CMK (cell line): Measurements from ENCODE around the gene CMSS1.

ENCODE experiments used
- DNase-seq: peaks from one replicate; pipeline ENCODE4 v3.0.0-alpha.2; 2010; ENCODE audit warnings: low read depth

The CMSS1 gene

GRCh38 chr3:99875581-99875928 is 57.9 kb downstream of the CMSS1 start:
- no peak for DNase-seq

DNA sequence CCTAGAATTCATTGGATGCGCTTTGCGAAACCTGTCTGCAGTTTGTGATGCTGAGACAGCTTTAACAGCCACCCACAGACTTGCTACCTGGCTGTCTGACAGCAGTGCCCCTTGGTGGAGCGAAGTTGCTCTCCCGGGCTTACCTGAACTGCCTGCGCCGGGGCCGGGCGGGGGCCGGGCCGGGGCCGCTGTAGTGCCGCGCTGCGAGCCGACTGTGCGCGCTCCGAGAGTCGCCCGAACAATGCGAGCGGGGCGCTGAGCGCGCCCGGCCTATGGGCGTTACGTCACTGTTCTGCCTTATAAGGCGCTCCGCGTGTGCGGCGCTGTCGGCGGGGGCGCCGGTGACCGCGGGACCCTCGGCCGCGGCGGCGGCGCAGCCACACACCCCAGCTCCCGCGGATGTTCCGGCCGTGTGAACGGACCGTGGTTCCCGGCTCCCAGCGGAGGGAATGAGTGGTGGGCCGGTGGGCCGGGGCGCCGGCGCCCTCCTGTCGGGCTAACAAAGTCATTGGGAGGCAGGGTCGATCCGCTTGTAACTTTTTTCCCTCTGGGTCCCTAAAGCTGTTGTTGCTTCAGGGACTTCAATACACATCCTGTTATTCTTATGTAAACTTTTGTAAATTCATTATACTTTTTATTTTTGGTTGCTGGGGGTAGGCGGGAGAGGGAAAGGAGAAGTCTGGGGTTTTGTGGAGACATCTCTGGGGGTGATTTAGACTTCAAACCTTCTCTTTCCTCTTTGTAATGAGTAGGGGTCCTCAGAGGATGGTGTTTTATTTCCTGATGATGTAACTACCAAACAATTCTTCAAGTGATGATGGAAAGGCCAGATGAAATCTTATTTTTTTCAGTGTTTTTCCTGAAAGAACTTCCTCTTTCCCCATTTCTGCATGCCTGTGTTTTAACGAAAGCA is 58.5 kb downstream of the CMSS1 start:
- DNase-seq = no peak

GRCh38 chr3:99877031-99877579 is 59.4 kb downstream of the CMSS1 start:
- DNase-seq = no peak

DNA sequence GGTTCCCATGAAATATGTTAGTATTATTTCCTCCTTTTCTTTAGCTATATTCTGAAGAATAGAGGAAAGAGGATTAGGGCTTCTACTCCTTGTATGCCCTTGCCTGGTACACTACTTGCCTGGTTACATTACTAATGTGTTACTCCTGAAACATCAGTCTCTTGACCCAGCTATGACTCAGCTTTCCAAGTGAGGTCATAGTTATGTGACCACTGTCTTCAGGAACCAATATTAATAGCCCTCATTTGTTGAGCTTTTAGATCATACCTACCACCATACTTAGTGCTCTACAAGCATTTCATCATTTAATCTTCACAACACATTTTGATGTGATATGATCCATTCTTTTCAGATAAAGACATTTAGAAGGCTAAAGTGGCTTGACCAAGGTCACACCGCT is 60.3 kb downstream of the CMSS1 start:
- DNase-seq = no peak

- DNase-seq = no peak
Observed at GRCh38 chr3:99879275-99879674, 61.6 kb downstream of the CMSS1 start.

DNA sequence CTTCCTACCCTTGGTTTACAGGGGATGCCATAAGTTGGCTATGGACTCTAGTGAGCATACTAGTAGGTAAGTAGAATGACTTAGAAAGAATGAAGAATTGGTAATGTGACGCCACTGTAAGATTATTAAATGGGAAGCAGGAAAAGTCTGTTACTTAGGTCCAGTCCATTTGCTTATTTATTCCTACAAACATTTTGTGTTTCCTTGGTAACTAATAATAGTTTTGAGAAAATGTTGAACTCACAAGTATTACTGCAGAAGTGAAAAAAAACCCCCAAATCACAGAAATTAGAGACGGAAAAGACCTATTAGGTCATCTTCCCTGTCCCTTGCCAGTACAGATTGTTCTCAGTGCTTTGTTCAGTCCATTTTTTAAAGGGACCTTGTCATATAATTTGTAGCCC is 63.5 kb downstream of the CMSS1 start:
- DNase-seq = no peak

DNA sequence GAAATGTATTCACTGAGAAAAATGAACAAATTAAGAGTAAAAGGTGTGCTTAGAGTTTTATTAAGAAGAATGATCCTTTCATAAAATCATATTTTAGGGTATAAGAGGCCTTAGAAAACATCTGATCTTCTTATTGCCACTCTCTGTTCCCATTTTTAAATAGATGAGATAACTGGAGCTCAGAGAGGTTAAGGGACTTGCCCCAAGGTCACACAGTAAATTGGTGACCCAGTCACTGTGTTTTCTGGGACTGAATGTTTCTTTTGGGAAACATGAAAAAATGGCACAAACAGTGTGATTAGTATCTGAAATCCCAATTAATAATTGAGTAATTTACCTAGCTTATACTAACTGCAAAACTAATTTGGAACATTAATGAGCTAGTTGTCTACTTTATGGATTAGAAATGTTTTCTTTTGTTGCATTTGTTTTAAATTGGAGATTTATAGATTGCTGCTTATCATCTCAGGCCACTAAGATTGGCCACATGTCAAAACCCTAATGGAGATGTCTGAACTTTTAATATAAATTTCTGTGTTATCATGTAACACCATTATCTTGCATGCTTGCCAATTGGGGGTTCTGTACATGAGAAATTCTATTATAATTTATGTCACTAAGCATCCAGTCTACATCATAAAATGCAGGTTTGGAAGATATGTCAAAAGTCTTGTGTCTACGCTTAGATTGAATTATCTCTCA is 64.9 kb downstream of the CMSS1 start:
- no peak for DNase-seq

GRCh38 chr3:99883138-99883461 is 65.4 kb downstream of the CMSS1 start:
- no peak for DNase-seq

DNA sequence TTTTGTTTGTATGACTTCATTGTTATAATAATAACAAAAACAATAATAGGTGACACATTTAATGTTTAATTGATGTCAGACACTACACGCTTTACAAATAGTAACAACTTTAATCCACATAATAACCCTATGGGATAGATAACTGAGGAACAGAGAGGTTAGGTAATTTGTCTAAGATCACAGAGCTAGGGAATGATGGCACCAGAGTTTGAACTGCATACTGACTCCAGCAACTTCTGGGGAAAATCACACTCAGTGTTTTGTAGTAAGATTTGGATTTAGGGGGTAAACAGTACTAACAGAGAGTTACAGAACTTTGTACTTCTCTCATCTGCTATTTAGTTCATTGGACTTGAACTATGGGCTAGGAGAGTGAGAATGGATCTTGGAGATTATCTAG is 66.0 kb downstream of the CMSS1 start:
- DNase-seq = no peak

DNA sequence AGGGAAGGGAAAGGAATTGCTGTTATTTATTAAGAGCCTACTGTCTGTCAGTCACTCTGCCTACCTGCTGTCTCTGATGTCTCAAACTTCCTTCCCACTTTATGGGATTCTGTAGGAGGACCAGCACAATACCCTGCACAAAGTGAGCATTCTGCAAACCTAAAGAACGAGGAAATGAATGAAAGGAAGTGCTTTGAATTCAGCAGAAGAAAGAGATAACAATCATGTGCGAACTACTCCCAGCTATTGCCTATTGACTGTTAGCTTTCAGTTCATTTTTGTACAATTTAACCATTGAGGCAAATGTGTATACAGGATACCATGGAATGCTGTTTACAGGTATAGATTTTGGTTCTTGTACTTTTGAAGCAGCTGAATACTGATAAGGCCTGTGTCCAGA is 66.8 kb downstream of the CMSS1 start:
- no peak for DNase-seq

GRCh38 chr3:99885085-99885484 is 67.4 kb downstream of the CMSS1 start:
- no peak for DNase-seq

DNA sequence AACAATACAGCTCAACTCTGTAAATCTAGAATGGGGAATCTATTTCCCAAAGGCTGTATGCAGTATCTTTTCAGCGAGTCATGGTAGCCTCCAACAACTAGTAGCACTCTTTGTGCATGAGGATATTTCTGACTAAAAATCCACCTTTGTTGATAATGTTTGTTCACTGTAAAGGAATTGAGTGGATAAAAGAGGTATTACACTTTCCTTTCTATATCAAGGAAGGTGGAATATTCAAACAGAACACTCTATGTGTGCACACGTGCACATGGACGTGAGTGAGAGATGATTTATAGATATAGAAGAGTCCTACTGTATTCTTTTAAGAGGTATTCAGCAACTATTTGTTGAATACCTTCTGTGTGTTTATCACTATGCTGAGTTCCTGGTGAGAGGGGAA is 68.2 kb downstream of the CMSS1 start:
- DNase-seq = no peak

DNA sequence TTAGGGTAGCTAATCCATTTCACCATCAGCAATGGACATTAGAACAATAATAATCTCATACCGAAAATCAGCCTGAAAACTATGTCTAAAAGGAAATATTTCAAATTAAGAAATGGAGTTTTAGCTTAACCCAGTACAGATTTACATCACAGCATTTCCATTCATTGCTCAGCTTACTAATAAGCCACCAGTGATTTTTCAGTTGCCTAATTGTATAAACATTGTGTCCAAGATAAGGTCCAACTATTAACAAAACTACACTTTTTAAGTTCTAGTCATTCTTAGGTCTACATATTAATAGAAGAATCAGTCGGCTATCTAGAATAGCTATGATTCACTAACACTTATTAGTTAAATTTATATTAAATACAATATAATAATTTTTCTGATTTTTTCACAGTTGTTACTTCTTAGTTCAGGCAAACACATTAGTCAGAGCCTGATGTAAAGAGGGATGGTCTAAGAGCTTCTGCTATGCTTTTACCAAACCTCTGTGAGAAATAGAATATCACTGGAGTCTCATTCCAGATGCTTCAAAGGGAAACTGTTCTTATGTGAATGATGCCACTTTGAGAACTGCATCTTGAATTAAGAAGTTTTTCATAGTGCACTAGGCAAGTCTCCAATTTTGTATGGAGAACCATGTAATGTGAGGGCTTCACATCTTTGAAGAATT is 74.1 kb downstream of the CMSS1 start:
- no peak for DNase-seq

DNA sequence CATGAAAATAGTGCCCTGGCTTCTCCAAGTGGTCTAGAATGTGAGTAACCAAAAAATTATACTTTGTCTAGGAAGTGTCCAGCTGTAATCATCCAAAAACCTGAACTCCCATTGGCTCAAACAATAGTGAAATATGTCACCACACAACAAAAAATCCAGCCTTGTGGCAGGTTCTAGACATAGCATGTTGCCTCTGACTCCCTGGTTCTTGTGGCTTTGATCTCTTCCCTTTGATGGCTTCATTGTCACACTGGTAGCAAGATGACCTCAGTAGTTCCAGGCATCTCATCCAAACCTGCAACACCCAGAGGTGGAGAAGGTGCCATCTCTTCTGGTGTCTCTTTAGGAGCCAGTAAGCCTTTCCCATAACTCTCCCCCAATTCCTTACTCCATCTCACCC is 74.7 kb downstream of the CMSS1 start:
- DNase-seq = no peak

- peak; percentile 9 for DNase-seq
Observed at GRCh38 chr3:99895131-99895696, 77.6 kb downstream of the CMSS1 start.

DNA sequence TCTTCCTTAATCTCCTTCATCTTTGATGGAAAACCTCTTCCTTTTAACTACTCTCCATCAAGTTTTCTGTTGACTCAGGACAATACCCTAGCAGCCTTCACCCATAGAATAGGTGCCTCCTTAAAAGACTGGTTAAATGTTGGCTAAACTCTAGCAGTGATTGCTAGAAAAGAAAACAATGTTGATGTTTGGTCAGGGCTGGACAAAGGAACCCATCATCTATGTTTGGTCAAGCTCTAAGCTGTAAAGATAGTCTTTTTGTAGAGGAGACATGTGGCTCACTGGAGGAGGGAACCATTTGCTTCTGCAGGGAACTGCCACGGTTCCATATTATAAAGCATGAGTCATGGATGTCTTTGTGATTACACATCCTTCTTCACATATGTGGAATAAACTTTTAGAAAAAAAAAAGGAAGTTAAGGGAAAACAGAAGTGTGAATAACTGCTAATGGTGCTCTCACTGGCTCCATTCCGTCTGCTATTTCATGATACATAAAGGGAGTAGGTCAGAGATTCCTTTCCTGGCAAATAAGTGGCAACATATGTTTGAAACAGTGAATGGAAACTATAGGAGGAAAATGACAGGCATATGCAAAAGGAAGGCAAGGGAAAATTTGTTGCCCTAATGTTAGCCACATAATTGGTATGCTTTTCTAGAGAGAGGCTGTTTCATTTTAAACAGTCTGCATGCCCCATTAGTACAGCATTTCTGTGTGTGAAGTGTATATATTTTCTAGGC is 78.2 kb downstream of the CMSS1 start:
- DNase-seq = peak; percentile 8

DNA sequence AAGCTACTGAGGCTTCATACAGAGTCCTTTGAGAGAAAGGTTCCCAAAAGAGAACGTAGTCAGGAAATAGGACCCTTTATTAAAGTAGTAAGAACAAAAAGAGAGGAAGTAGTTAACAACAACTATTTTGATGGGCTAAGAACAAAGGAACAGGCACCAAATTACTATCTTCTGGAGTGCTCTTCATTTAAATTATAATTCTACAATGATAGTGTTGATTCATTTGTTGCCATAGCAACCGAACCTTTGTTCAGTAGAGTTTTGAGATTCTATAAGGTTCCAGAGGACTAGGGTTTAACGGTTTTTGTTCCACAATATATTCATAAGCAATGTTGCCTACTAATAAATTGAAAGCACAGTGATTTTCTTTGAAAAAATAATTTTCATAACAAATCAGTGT is 78.8 kb downstream of the CMSS1 start:
- no peak for DNase-seq

GRCh38 chr3:99899603-99900002 is 81.9 kb downstream of the CMSS1 start:
- no peak for DNase-seq

- no peak for DNase-seq
Observed at GRCh38 chr3:99900248-99900647, 82.6 kb downstream of the CMSS1 start.

DNA sequence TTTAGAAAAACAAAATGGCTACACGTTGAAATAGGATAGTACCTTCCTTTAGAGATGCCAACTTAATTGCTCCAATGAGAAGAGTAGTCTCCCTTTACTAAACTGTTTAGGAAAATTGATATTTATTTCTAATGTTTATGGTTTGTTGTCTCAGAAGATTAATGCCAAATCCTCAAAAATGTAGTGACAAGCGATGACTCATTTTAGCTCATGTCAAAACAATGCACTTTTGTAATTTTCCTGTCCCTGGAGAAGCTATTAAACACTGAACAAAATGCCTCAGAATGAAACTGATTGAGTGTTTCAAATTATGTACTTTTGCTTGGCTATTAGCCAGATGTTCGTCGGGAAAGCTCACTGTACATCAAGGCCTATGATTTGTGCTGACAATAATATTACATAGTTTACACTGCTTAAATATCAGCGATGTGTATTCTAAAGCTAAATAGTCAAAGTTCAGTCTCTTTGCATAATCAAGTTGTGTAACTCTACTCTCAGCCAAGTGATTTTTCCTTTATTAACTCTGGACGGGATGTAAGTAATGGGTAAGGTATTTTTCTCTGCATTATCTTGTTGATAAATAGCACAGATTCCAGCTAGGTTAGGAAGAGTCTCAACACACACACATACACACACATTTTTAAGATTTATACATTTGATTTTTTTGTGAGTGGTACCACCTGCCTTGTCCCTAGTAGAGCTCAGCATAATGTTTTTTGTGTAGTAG is 83.7 kb downstream of the CMSS1 start:
- no peak for DNase-seq

DNA sequence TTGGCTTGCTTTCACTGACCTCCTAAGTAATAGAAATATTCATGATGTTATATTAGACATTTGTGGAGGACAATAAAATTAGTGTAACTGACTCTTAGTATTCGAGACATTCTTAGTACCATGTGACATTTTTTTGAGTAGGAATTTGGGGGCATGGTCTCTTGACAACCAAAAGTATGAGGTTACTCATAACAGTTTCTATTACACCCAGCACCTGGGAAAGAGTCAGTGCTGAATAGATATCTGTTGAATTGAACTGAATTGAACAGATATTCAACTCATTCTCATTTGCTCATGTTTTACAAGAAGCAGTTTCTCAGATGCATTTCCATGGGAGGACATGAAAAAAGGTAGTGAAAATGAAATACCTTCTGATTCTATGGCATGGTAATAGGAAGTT is 84.4 kb downstream of the CMSS1 start:
- DNase-seq = no peak
